H1 (cell line): ENCODE results near the gene ZNF593. TPM values are rescaled to one million over a fixed set of nuclear protein-coding genes. Genes with fewer than 3 reads are reported as not detected.

Experiments
- CTCF ChIA-PET: fragments of 300-600 bp; sonication (Branson Sonifier 250); formaldehyde crosslinking; loops from one replicate; lab custom pipeline; 2021; ENCODE audit not compliant: partially characterized antibody; lab: Charles Lee
- POLR2A ChIA-PET: fragments of 300-600 bp; sonication (Branson Sonifier 250); formaldehyde crosslinking; loops from one replicate; lab custom pipeline; 2021; ENCODE audit warnings: inconsistent platforms; ENCODE audit not compliant: partially characterized antibody; lab: Charles Lee
- DNase-seq, 2 experiments: peaks; one replicate each; pipeline versions ENCODE4 v3.0.0 to v3.0.0-alpha.2; 2010 to 2022; ENCODE audit warnings: low spot score in 2 of 2, low read depth in 1 of 2, mixed read lengths in 1 of 2
- FAIRE-seq: peaks from 2 replicates; lab custom pipeline; 2011; peaks lifted over from hg19 to GRCh38; lab: Jason Lieb, UNC
- H2AFZ ChIP-seq: 2 replicates; pipeline ENCODE4 v1.8.1; 2012; ENCODE audit warnings: low read length, inconsistent platforms
- H2AK5ac ChIP-seq: 2 replicates; pipeline ENCODE4 v1.6.1; 2013; ENCODE audit warnings: low read depth, low read length
- H2BK120ac ChIP-seq: replicated peaks from 2 replicates; pipeline ENCODE3; 2013; ENCODE audit warnings: low read depth, low read length, inconsistent platforms
- H2BK12ac ChIP-seq: 2 replicates; pipeline ENCODE4 v1.6.1; 2013; ENCODE audit warnings: low read depth, low read length
- H2BK15ac ChIP-seq: 2 replicates; pipeline ENCODE4 v1.6.1; 2013; ENCODE audit warnings: low read length
- H2BK20ac ChIP-seq: 2 replicates; pipeline ENCODE4 v1.6.1; 2013; ENCODE audit warnings: low read length
- H2BK5ac ChIP-seq: 2 replicates; pipeline ENCODE4 v1.6.1; 2013; ENCODE audit warnings: low read depth, low read length
- H3K14ac ChIP-seq: 2 replicates; pipeline ENCODE4 v1.6.1; 2013; ENCODE audit warnings: inconsistent platforms; ENCODE audit not compliant: insufficient read length
- H3K18ac ChIP-seq: 2 replicates; pipeline ENCODE4 v1.6.1; 2013; ENCODE audit warnings: low read length; ENCODE audit errors: extremely low read depth
- H3K23ac ChIP-seq: 2 replicates; pipeline ENCODE4 v1.6.1; 2013; ENCODE audit warnings: inconsistent platforms; ENCODE audit not compliant: insufficient read length
- H3K23me2 ChIP-seq: 2 replicates; pipeline ENCODE4 v1.6.1; 2013; ENCODE audit warnings: low read depth, low read length
- H3K27ac ChIP-seq: 2 replicates; pipeline ENCODE4 v1.6.1; 2011; ENCODE audit warnings: low read depth, low read length, inconsistent platforms
- H3K27me3 ChIP-seq, 4 experiments: replicated peaks in 1 of 4; 1 replicate in 1 of 4; 2 replicates in 3 of 4; pipeline versions ENCODE4 v1.6.1 to v1.8.1; 2011 to 2013; ENCODE audit warnings: low read length in 3 of 4, mild to moderate bottlenecking in 3 of 4, inconsistent platforms in 2 of 4, mixed read lengths in 2 of 4, moderate library complexity in 1 of 4; ENCODE audit not compliant: control insufficient read depth in 3 of 4, insufficient read depth in 3 of 4; ENCODE audit errors: extremely low read depth in 1 of 4
- H3K36me3 ChIP-seq, 4 experiments: 2 replicates each; pipeline versions ENCODE4 v1.6.1 to v1.8.1; 2011 to 2013; ENCODE audit warnings: mild to moderate bottlenecking in 4 of 4, low read length in 3 of 4, moderate library complexity in 2 of 4, control low read depth in 1 of 4, inconsistent platforms in 1 of 4; ENCODE audit not compliant: insufficient read depth in 4 of 4, control insufficient read depth in 2 of 4
- H3K4ac ChIP-seq: replicated peaks from 2 replicates; pipeline ENCODE3; 2013; ENCODE audit warnings: low read length, low read depth, mixed read lengths, inconsistent platforms; ENCODE audit not compliant: insufficient read length
- H3K4me1 ChIP-seq, 4 experiments: replicated peaks in 1 of 4; 1 replicate in 1 of 4; 2 replicates in 3 of 4; pipeline versions ENCODE4 v1.6.1 to v1.8.1; 2011 to 2013; ENCODE audit warnings: low read length in 3 of 4, inconsistent platforms in 2 of 4, mixed read lengths in 1 of 4; ENCODE audit not compliant: insufficient read depth in 4 of 4, control insufficient read depth in 3 of 4
- H3K4me2 ChIP-seq, 2 experiments: 2 replicates each; pipeline versions ENCODE4 v1.6.1 to v1.8.1; 2011 to 2013; ENCODE audit warnings: low read depth in 2 of 2, low read length in 2 of 2, control low read depth in 1 of 2, inconsistent platforms in 1 of 2, mild to moderate bottlenecking in 1 of 2; ENCODE audit not compliant: insufficient read depth in 1 of 2
- H3K4me3 ChIP-seq, 4 experiments: fragments of 200-600, 300-600 bp in 1 of 4; sonication (generic), shearing (Covaris generic), sonication (Bioruptor Twin) in 1 of 4; 2 replicates each; pipeline versions ENCODE4 v1.5.1 to v1.8.1; 2011 to 2016; ENCODE audit warnings: low read length in 4 of 4, low read depth in 3 of 4, control low read depth in 2 of 4, inconsistent platforms in 2 of 4, mild to moderate bottlenecking in 2 of 4, mixed read lengths in 1 of 4, moderate library complexity in 1 of 4; ENCODE audit not compliant: insufficient read depth in 2 of 4; ENCODE audit errors: extremely low read depth in 1 of 4
- H3K56ac ChIP-seq: replicated peaks from 2 replicates; pipeline ENCODE3; 2013; ENCODE audit warnings: low read depth, mild to moderate bottlenecking, mixed read lengths, low read length, inconsistent platforms; ENCODE audit not compliant: insufficient read length
- H3K79me1 ChIP-seq: 2 replicates; pipeline ENCODE4 v1.6.1; 2013; ENCODE audit warnings: low read depth, low read length, control low read depth
- H3K79me2 ChIP-seq, 2 experiments: 2 replicates each; pipeline versions ENCODE4 v1.6.1 to v1.8.1; 2012 to 2013; ENCODE audit warnings: low read length in 2 of 2, mild to moderate bottlenecking in 2 of 2, inconsistent platforms in 1 of 2; ENCODE audit not compliant: insufficient read depth in 2 of 2, control insufficient read depth in 1 of 2
- H3K9ac ChIP-seq, 4 experiments: replicated peaks in 1 of 4; 1 replicate in 1 of 4; 2 replicates in 3 of 4; pipeline versions ENCODE4 v1.6.1 to v1.8.1; 2011 to 2013; ENCODE audit warnings: low read depth in 3 of 4, low read length in 3 of 4, control low read depth in 2 of 4, mild to moderate bottlenecking in 2 of 4, moderate library complexity in 2 of 4, inconsistent platforms in 1 of 4; ENCODE audit errors: extremely low read depth in 1 of 4
- H3K9me3 ChIP-seq, 2 experiments: 2 replicates each; pipeline versions ENCODE4 v1.6.1 to v1.8.1; 2012 to 2013; ENCODE audit warnings: mild to moderate bottlenecking in 2 of 2, moderate library complexity in 2 of 2, control low read depth in 1 of 2, inconsistent platforms in 1 of 2, low read depth in 1 of 2, low read length in 1 of 2, mixed read lengths in 1 of 2; ENCODE audit not compliant: insufficient read depth in 2 of 2
- H4K20me1 ChIP-seq, 2 experiments: replicated peaks in 1 of 2; 2 replicates each; pipeline versions ENCODE3 to v1.8.1; 2011 to 2013; ENCODE audit warnings: inconsistent platforms in 2 of 2, low read length in 2 of 2, mild to moderate bottlenecking in 1 of 2; ENCODE audit not compliant: insufficient read depth in 2 of 2, control insufficient read depth in 1 of 2
- H4K5ac ChIP-seq: 2 replicates; pipeline ENCODE4 v1.6.1; 2013; ENCODE audit warnings: low read length, low read depth, mixed read lengths, inconsistent platforms; ENCODE audit not compliant: insufficient read length
- H4K8ac ChIP-seq: 2 replicates; pipeline ENCODE4 v1.8.0; 2013; ENCODE audit warnings: mild to moderate bottlenecking, moderate library complexity, low read length, inconsistent platforms; ENCODE audit not compliant: insufficient read depth; ENCODE audit errors: extremely low read depth
- H4K91ac ChIP-seq: replicated peaks from 2 replicates; pipeline ENCODE3; 2013; ENCODE audit warnings: low read length, mixed read lengths, inconsistent platforms; ENCODE audit not compliant: insufficient read length
- CBX5 ChIP-seq: fragments of 300-800, 300-1000 bp; sonication (generic); IDR thresholded peaks from 2 replicates; pipeline ENCODE4 v1.7.1; 2016; ENCODE audit warnings: antibody characterized with exemption, low read length, low read depth
- CBX8 ChIP-seq: fragments of 300-800, 300-1000 bp; sonication (generic); IDR thresholded peaks from 2 replicates; pipeline ENCODE4 v1.7.1; 2016; ENCODE audit warnings: low read depth, low read length, borderline replicate concordance
- CTCF ChIP-seq, 3 experiments: IDR thresholded peaks; 1 replicate in 2 of 3; 2 replicates in 1 of 3; pipeline versions ENCODE4 v1.5.1 to v1.6.1; 2011; ENCODE audit warnings: low read length in 3 of 3, mild to moderate bottlenecking in 3 of 3, inconsistent platforms in 2 of 3, low read depth in 1 of 3, moderate library complexity in 1 of 3; ENCODE audit not compliant: insufficient read depth in 1 of 3; ENCODE audit errors: control extremely low read depth in 1 of 3
- EGR1 ChIP-seq: IDR thresholded peaks from 2 replicates; pipeline ENCODE4 v1.6.1; 2011; ENCODE audit warnings: low read depth, low read length, borderline replicate concordance
- GTF2F1 ChIP-seq: IDR thresholded peaks from 2 replicates; pipeline ENCODE4 v1.6.1; 2012; ENCODE audit warnings: low read depth, low read length, improper control_type of control experiment, borderline replicate concordance
- NRF1 ChIP-seq: IDR thresholded peaks from 2 replicates; pipeline ENCODE4 v1.6.1; 2011; ENCODE audit warnings: mild to moderate bottlenecking, low read depth, low read length, improper control_type of control experiment
- RAD21 ChIP-seq, 2 experiments: IDR thresholded peaks in 1 of 2; conservative IDR thresholded peaks in 1 of 2; 2 replicates each; pipeline ENCODE4 v1.6.1; 2011; ENCODE audit warnings: low read depth in 2 of 2, low read length in 2 of 2, improper control_type of control experiment in 1 of 2, inconsistent platforms in 1 of 2, mild to moderate bottlenecking in 1 of 2, moderate library complexity in 1 of 2
- SP2 ChIP-seq: IDR thresholded peaks from 2 replicates; pipeline ENCODE4 v1.6.1; 2012; ENCODE audit warnings: mild to moderate bottlenecking, low read length, inconsistent platforms
- USF2 ChIP-seq: IDR thresholded peaks from 2 replicates; pipeline ENCODE4 v1.6.1; 2011; ENCODE audit warnings: low read length, improper control_type of control experiment
- ZNF274 ChIP-seq: IDR thresholded peaks from 2 replicates; pipeline ENCODE4 v1.7.0; 2012; ENCODE audit warnings: low read length, borderline replicate concordance; ENCODE audit errors: extremely low read depth
- WGBS, 2 experiments: shearing (Covaris generic) in 1 of 2; methylation state at CpG; one replicate each; pipeline versions ENCODE4 v1.1.6 to v1.1.7; 2013 to 2015; ENCODE audit warnings: low lambda C conversion rate in 2 of 2, mixed read lengths in 2 of 2, inconsistent platforms in 1 of 2, low coverage in 1 of 2, missing lambda C conversion rate in 1 of 2; ENCODE audit not compliant: insufficient replicate concordance in 2 of 2, insufficient coverage in 1 of 2, insufficient read length in 1 of 2; ENCODE audit errors: extremely low coverage in 1 of 2, missing lambda C conversion rate in 1 of 2; 5-methylcytosine and 5-hydroxymethylcytosine counted together
- polyA plus RNA-seq, 7 experiments: library from polyadenylated mRNA; depleted of rRNA in 3 of 7; stranded (reverse) in 5 of 7; unstranded in 2 of 7; fragments of >200 nt in 5 of 7; fragments of 200-250 nt in 2 of 7; gene quantifications; 1 replicate in 5 of 7; 2 replicates in 1 of 7; 4 replicates in 1 of 7; pipeline versions ENCODE4 v1.2.1 to v1.2.3, GENCODE V29; 2011 to 2013; ENCODE audit warnings: missing spikeins in 2 of 7, mixed read lengths in 2 of 7
- total RNA-seq: library from RNA; stranded (reverse); fragmentation: NEBNext Ultra II Directional; extraction: Animal tissue kit (Norgen Biotek cat#: 25700); gene quantifications from 2 replicates; pipeline ENCODE4 v1.2.1, GENCODE V29; 2021

ZNF593 gene
- total and polyA plus RNA-seq, 2 of the 8 experiments (the other 6 are each of a cell fraction or from before 2014, with no cell fraction given): 38.2 to 68.0 TPM

- H2BK12ac ChIP-seq: no peak overlapping the region
- POLR2A ChIA-PET: interaction anchor here (0.6 kb wide), 1 partner anchor 26 kb away, joined by 4 read pairs; no protein-coding TSS in a partner anchor
- FAIRE-seq (no peak), DNase-seq (no peak)
- no peak overlapping the region for H3K18ac ChIP-seq
- no peak overlapping the region for H2BK120ac ChIP-seq
- H2BK15ac ChIP-seq: no peak overlapping the region
- H4K8ac ChIP-seq: peak overlapping the region; percentile 40; the same call in 1 of the 2 replicates
- no peaks in the 10 kb centered on the region for H3K23me2 ChIP-seq
- no peak overlapping the region for H3K14ac ChIP-seq
- H3K4ac ChIP-seq: no peak overlapping the region
- WGBS, 2 experiments: 94% methylated on average over 6 of the region's 6 CpGs; no CpG with 5 or more reads in 1 of the 2 experiments
- H3K27ac ChIP-seq: no peak overlapping the region
- H3K9ac ChIP-seq: no peak overlapping the region
- no peaks in the 10 kb centered on the region for H3K79me1 ChIP-seq
- H2BK5ac ChIP-seq: no peak overlapping the region
- H2AK5ac ChIP-seq: no peak overlapping the region
- no peak overlapping the region for H3K23ac ChIP-seq
- no peak overlapping the region for H4K5ac ChIP-seq
- peaks cover 0 to 10% (median 2%) of the 10 kb centered on the region in 4 experiments; a peak in 3 of 8 replicates for H3K36me3 ChIP-seq
- no peak overlapping the region for H2BK20ac ChIP-seq
- H3K4me3 ChIP-seq: no peak overlapping the region
- no peak overlapping the region for H3K56ac ChIP-seq
- H4K91ac ChIP-seq: no peak overlapping the region
- no peaks in the 10 kb centered on the region for H4K20me1 ChIP-seq
- peaks cover 0 to 7% (median 2%) of the 10 kb centered on the region in 4 experiments; a peak in 3 of 7 replicates for H3K4me1 ChIP-seq
- CTCF ChIA-PET: interaction anchor here (0.6 to 12.6 kb wide), 4 partner anchors 14 to 203 kb away, joined by 3 to 159 read pairs (median 18); partner anchors contain the start of genes C1orf232, CNKSR1, ZNF593 and ZNF593OS
- no peak overlapping the region for H2AFZ ChIP-seq
- no peaks in the 10 kb centered on the region for H3K79me2 ChIP-seq
- H3K27me3 ChIP-seq: no peaks in the 10 kb centered on the region
- H3K9me3 ChIP-seq: no peaks in the 10 kb centered on the region
- H3K4me2 ChIP-seq: no peak overlapping the region
- TF ChIP-seq CBX5 (no peak), RAD21 (IDR thresholded peaks at IDR 0.05 in 1 of 2, conservative IDR thresholded peaks at IDR 0.05 in 1 of 2; ENCODE audit: low read depth in 2 of 2, low read length in 2 of 2) (no peak), ZNF274 (no peak), EGR1 (no peak), USF2 (no peak), NRF1 (no peak), CTCF (IDR thresholded peaks at IDR 0.05; ENCODE audit: control extremely low read depth in 1 of 3, insufficient read depth in 1 of 3, low read depth in 1 of 3, low read length in 3 of 3) (no peak), GTF2F1 (no peak), SP2 (no peak), CBX8 (no peak)
Measured at GRCh38 chr1:26187882-26188281, 18.2 kb downstream of the ZNF593 start.
